Ureter (tissue), 1 donor: ENCODE data around the gene JMJD1C. TPM values are rescaled to one million over a fixed set of nuclear protein-coding genes. Genes with fewer than 3 reads are reported as not detected.

Experiments used
- DNase-seq: peaks from one replicate; pipeline ENCODE4 v3.0.0-alpha.2; 2020; ENCODE audit warnings: low spot score
- total RNA-seq: library from RNA; stranded (reverse); gene quantifications from one replicate; pipeline ENCODE4 v1.2.4, GENCODE V29; 2023
- donor health status: DM: yes; HTN: yes; CAD: no.

JMJD1C gene
- total RNA-seq, 1 donor from 2014 or later, result 88.2 TPM

GRCh38 chr10:63221950-63222349 lies 243.8 kb downstream of the JMJD1C start:
- no peak for DNase-seq

DNA sequence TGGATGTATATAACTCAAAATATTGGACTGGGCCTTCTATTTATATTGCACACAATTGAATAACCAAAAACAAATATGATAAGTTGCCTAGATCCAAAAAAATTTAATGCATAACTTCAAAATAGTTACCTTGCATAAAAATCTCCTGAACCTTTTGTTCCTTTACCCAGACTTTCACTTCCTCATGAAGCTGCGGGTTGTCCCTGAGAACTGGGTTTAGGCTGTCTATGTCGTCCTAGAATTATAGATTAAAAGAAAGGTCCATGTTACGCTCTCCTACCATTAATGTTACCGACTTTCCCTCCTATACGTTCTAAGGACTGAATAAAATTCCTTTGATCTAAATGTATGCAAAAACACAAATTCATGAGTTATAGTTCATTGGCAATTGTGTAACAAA lies 246.0 kb downstream of the JMJD1C start:
- DNase-seq, result no peak

DNA sequence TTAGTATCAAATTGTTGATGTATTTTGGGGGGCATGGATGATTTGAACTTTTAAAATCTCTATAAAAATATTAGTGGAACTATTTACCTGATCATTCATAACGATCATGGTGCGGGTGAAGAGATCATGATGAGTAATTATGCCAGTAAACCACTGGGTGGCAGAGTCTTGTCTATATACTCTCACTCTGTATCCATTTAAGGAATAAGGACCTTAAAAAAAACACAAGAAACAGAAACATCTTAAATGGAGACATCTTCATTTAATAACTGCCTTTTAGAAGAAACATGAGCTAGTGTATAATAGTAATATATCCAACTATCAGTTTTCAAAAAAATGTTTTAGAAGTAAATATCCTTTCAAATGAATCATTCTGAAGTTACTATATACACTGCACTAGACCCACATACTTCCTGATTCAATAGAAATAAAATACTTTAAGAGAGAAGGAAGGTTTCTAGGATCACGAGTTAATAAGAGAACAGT lies 248.6 kb downstream of the JMJD1C start:
- no peak for DNase-seq

- no peak for DNase-seq
Measured at GRCh38 chr10:63214571-63214970, 251.2 kb downstream of the JMJD1C start.

- no peak for DNase-seq
Measured at GRCh38 chr10:63213489-63213888, 252.3 kb downstream of the JMJD1C start.

- no peak for DNase-seq
Measured at GRCh38 chr10:63210611-63211196, 255.1 kb downstream of the JMJD1C start.

DNA sequence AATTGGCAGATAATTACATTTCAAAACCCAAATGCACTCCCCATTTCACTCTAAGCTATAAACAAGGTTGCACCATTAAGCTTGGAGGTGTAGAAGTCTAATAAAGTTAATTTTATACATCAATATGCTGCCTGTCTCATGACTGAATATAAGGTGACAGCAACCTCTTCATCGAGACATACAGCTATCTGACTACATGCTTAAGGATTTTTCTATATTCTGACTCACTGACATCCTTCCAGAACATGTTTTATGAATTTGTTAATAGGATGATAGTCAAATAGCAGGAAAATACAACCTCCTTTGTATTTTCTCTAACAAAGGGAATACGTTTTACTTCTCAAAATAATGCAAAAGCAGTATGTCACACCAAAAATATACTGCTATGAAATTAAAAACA lies 256.1 kb downstream of the JMJD1C start:
- no peak for DNase-seq

DNA sequence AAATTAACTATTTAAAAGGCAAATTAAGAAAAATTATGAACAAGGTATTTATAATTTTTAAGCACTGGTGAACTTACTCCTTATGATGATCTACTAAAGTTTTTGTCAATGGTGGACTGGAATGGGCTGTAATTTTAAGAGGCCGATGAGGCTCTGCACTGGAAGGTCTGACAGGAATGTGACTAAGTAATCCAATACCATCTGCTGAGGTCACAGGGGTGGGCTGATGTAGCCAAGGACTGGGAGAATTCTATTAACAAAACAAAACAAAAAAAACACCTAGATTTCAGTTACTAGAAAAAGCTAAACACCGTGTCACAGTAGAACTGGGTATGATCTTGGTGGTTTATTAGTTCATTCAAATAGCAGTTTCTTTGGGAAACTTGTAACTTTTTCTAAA lies 256.8 kb downstream of the JMJD1C start:
- DNase-seq, result no peak

GRCh38 chr10:63206997-63207811 lies 258.6 kb downstream of the JMJD1C start:
- no peak for DNase-seq

DNA sequence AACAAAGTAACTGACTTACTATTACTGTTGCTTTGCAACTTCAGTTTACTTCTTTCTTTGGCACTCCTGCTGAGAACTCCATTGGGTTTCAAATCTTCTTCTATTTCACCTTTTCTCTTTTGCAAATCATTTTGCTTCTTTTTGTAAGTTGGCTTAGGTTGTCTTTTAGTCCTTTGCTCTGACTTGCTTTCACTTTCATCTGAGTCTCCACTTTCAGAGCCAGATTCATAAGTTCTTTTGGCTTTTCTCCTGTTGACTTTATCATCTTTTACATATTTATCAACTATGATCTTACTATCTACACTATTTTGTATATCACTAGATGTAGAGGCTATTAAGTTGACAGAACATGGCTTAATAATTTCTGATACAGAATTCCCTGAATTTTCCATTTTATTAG lies 259.2 kb downstream of the JMJD1C start:
- no peak for DNase-seq

DNA sequence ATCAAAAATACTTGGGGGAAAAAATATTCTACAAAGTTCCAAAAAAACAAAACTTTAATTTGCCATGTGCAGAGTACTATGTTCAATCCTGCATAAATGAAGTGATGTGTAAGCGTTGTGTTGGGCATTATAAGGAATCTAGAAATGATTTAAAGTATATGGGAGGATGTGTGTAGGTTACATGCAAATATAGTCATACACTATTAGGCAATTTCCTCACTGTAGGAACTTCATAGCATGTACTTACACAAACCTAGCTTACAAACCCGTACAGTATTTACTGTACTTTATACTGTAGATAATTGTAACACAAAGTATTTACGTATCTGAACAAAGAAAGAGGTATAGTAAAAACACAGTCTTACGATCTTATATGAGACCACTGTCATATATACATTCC lies 260.4 kb downstream of the JMJD1C start:
- DNase-seq, result no peak

DNA sequence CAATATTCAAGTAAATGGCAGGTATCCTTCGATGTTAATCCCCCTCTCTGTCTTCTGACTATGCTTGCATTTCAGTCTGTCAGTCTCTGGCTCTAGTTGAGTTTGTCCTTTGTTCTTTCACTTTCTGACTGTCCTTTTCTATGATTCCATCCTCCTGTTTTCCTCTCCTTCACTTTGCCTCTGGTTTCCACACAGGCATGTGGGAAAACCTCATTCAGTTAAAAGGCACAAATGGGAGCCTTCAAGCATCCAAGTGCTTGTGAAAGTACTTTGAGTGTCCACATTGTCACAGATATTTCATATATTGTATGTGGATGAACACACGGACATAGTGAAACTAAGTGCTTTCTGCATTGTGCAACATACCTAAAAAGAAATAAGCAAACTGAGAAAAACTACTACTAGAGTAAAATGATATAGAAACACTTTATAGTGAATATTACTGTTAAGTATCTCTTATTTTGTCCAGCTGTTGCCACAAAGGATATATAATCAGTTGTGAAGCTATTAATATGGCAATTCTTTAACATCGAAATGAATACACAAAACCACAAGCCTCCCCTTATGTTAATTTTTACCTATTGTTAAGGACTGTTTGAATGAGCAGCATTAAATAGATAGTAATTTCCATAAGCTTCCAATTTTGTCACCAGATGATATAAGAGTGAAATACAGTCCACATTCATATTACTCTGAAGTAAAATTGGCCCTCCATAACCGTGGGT lies 260.9 kb downstream of the JMJD1C start:
- no peak for DNase-seq

GRCh38 chr10:63201118-63201517 lies 264.7 kb downstream of the JMJD1C start:
- DNase-seq, result no peak

DNA sequence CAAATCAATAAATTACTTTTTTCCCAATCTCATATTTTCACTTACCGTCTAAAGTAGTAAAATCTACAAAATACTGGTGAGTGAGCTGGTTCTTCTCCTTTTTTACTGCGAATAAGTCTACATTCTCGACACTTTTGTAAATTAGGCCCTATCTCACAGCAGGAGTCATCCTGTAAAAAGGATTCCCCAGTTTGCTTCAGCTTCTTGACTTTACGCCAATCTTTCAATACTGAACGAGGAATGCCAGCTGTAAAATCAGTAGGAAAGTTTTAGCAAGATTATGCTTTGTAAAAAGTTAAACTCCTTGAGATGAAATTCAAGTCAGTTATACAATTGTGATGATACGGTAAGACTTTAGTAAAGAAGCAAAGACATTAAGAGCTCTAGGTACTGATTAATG lies 265.3 kb downstream of the JMJD1C start:
- DNase-seq, result no peak

DNA sequence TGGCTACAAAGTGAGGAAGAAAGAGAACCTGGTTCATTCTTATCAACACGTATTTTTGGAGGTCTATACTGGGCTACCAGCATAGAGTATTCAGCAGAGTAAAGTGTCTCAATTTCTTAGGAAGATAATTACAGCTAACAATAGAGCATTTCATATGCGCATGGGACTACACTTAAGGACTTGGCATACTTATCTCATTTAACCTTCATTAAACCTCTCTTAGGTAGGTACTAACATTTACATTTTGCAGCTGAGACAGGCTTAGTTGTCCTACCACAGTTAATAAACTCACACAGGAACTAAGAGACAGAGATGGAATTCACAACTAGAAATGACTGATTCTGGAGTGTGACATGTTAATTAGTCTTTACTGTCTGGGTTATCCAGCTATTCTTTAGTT lies 266.1 kb downstream of the JMJD1C start:
- no peak for DNase-seq

- no peak for DNase-seq
Measured at GRCh38 chr10:63197344-63198092, 268.3 kb downstream of the JMJD1C start.

DNA sequence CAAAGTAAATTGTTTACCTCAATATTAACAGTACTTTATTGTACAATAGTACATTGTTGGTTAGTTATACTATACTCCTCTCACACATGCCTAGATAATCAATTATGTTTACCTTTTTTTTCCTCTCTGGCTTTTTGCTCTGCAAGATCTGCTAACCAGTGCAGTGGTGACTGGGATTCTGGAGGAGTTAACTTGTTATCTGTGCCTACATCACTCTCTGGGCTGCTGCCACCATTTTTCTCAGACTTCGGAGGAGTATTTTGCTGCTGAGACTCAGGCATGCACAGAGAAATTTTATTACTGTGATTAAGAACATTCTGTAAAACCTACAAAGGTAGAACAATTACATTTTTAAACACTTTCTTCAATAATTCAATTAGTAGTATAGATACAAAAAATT lies 273.0 kb downstream of the JMJD1C start:
- no peak for DNase-seq

- no peak for DNase-seq
Measured at GRCh38 chr10:63175534-63175933, 290.2 kb downstream of the JMJD1C start.

DNA sequence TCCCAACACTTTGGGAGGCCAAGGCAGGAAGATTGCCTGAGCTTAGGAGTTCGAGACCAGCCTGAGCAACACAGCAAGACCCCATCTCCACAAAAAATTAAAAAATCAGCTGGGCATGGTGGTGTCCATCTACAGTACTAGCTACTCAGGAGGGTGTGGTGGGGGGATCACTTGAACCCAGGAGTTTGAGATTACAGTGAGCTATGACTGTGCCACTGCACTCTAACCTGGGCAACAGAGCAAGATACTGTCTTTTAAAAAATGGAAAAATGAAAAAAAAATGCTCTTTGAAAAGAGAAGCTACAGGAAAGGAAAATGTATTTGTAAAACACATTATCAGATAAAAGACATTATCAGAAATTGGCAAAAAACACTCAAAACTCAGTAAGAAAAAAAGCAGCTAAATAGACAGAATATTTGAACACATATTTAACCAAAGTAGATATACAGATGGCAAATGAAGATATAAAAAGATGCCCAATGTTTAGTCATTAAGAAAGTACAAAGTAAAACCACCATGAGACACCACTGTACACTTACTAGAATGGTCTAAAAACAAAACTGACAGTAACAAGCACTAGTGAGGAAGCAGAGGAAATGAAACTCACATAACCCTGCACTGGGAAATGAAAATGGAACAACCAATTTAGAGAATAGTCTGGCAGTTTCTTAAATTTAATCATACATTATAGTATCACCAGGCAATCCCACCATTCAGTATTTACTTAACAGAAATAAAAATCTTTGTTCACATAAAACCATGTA lies 292.1 kb downstream of the JMJD1C start:
- DNase-seq, result no peak

DNA sequence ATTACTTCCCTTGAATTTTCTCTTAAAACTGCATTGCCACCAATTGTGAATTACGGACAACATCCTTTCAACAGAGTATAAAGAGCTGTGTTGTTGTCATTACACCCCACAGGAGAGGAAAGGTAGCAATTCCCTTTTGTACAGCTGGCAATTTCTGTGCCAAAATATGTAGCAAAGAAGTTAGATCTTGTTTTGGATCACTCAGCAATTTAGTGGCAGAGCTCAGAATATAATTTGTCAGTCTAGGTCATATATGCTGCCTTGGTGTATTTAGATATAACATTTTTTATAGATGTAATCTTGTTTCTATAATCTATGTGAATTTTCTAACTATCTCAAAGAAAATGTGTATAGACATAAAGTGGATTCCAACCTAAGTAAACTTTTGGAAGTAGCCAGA lies 293.9 kb downstream of the JMJD1C start:
- DNase-seq, result no peak

DNA sequence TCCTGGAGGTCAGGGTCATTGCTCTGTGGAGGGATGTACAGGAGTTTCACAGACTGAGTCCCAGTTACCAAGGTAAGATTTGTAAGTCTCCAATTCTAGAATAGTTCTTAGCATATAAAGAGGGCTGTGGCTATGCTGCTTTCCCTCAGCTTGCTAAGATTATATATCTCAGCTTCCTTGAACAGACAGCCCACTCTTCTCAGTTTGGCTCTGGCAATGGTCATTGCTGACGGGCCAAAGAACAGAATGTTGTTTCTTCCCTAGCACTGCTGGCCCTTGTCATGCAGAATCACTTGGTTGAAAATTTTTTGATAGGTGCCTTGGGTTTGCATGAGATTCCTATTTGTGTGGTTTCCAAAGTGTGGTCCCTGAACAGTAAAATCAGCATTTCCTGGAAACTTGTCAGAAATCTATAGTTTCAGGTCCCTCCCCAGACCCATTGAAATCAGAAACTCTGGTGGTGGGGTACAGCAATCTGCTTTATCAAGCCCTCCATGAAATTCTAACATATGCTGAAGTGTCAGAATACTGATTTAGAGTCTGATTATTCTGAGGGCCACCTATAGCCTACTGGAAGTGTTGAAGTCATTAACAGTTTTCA lies 294.4 kb downstream of the JMJD1C start:
- no peak for DNase-seq
